Choroid plexus epithelial cell (primary cell): ENCODE data around the gene NHLRC2.
A peak's percentile ranks its signal among the peaks of the same experiment; 100 is the strongest.

Experiments
- DNase-seq: peaks from one replicate; pipeline ENCODE4 v3.0.0-alpha.2; 2010; ENCODE audit warnings: low read depth
- H3K4me3 ChIP-seq: 2 replicates; pipeline ENCODE4 v1.5.1; 2011; ENCODE audit warnings: low read depth, mild to moderate bottlenecking, control low read depth, low read length, moderate library complexity
- CTCF ChIP-seq: conservative IDR thresholded peaks from 2 replicates; pipeline ENCODE4 v1.5.1; 2011; ENCODE audit warnings: low read depth, mild to moderate bottlenecking, control low read depth, inconsistent platforms, low read length, moderate library complexity

NHLRC2 gene

DNA sequence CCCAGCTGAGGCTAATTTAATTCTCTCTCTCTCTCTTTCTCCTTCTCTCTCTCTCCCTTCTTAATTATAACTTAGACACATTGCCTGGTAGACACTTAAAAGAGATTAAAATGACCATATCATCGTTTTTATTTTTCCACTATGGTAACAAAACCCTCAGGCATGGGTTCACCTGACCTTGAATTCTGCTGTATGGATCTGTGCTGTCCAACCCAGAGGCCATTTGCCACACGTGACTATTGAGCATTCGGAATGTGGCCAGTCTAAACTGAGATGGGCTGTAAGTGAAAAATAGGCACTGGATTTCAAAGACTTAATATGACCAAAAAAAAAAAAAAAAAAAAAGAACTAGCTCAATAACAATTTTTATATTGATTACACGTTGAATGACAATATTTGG is 93.6 kb downstream of the NHLRC2 start:
- no peak for DNase-seq
- TF ChIP-seq CTCF, result no peak
- H3K4me3 ChIP-seq, result no peak overlapping the region

- no peak overlapping the region for H3K4me3 ChIP-seq
- DNase-seq, result no peak
- TF ChIP-seq CTCF, result no peak
These were observed 95.8 kb downstream of the NHLRC2 start for GRCh38 chr10:113950268-113950667.

DNA sequence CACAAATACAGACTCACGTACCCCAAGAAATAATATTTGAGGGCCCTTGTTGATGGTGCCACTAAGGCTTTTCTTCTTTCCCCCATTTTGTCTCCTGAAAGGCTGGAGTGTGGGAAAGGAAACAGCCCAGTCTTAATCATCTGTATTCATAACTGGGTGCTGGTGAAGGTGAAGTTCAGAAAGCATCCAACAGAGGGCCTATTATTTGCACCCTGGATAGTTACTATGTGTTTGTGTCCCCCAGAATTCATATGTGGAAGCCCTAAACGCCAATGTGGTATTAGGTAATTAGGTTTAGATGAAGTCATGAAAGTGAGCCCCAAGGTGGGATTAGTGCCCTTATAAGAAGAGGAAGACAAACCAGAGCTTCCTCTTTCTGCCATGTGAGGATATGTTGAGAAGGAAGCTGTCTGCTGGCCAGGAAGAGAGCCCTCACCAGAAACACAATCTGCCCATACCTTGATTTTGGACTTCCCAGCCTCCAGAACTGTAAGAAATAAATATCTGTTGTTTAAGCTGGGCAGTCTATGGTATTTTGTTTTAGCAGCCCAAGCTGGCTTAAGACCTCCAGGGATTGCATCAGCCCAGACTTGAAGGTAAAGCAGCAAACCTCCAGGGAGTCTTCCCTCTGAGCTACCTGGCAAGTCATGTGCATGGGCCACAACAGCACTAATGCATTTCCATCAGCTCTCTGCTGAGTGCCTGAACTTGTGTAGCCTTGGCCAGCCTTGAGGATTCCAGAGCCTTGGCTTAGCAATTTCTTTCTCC is 99.2 kb downstream of the NHLRC2 start:
- peak; percentile 33 for TF ChIP-seq CTCF
- H3K4me3 ChIP-seq, result no peak overlapping the region
- DNase-seq, result no peak

DNA sequence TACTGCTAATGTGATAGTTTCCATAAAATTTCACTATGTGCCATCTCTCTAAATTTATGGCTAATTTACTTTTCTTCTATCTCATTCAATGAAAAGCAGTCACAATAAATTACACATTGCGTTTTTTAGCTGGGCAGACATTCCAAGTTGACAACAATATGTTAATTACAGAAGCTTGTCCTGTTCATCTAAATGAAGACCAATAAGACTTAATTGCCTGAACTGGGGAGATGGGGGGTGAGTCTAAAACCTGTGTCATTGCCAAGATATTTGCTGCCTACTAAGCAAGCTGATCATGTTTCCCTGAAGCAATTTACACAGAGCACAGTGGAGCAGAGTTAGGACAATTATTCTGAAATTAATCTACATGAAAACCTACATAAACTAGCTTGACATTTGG is 99.9 kb downstream of the NHLRC2 start:
- no peak overlapping the region for H3K4me3 ChIP-seq
- TF ChIP-seq CTCF, result no peak
- DNase-seq, result no peak

GRCh38 chr10:113957013-113957412 is 102.6 kb downstream of the NHLRC2 start:
- DNase-seq, result peak; percentile 96
- no peak overlapping the region for H3K4me3 ChIP-seq
- TF ChIP-seq CTCF, result no peak

- H3K4me3 ChIP-seq, result no peak overlapping the region
- no peak for TF ChIP-seq CTCF
- peak; percentile 95 for DNase-seq
These were observed 104.3 kb downstream of the NHLRC2 start for GRCh38 chr10:113958631-113959382.
